ENCODE measurements around the gene ABCB8. TPM values are rescaled to one million over a fixed set of nuclear protein-coding genes. Genes with fewer than 3 reads are reported as not detected.
A peak's percentile ranks its signal among the peaks of the same experiment; 100 is the strongest.

The ABCB8 gene
- total and polyA plus RNA-seq, 9 of the 15 experiments (the other 6 are each of a cell fraction or from before 2014, with no cell fraction given), result 7.6 to 106 (median 36.3) TPM

DNA sequence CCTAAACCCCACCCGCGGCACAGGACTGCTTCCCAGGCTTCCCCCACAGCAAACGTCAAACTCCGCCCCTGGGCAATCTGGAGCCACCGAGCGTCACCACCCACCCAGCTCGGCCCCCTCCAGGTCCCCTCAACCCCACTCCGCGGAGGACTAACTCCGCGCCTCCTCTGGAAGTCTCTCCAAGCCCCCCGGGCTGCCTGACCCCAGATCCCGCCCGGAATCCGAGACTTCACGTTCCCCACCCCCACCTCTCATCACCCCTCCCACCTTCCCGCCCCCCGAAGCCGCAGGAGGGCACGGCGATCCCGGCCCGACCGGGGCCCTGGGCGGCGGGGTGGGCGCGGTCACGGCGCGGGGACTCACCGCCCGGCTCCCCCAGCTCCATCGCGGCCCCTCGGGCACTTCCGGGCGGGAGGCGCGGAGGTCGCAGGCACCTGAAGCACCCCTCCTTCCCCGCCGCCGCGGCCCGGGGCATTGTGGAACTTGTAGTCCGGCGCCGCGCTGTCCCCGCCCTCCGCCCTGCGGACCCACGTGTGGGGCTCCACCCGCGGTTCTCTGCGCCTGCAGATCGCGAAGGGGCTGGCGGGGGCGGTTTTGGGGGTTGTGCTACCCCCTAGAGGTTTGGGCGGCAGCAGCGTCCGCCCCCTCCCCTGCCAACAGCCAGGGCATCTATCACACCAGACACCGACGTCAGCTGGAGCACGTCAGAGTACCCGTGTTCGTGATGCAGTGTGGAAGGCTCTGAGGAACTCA is 55.0 kb downstream of the ABCB8 start, which contains the start of gene TMUB1 (continued):
- no peak for TF ChIP-seq CHD7 (IDR thresholded peaks at IDR 0.05; ENCODE audit: low read depth, low read length)
- no peak for TF ChIP-seq FOXK2 (conservative IDR thresholded peaks at IDR 0.05 in 1 of 2, IDR thresholded peaks at IDR 0.05 in 1 of 2; ENCODE audit: low read depth in 2 of 2)
- TF ChIP-seq TEAD2 (tag; IDR thresholded peaks at IDR 0.05), result no peak
- TF ChIP-seq HOXB6 (CRISPR knock-in tag; IDR thresholded peaks at IDR 0.05; ENCODE audit: borderline replicate concordance), result no peak
- TF ChIP-seq TAF9B (IDR thresholded peaks at IDR 0.05; ENCODE audit: partially characterized antibody), result no peak
- TF ChIP-seq DLX4 (CRISPR knock-in tag; IDR thresholded peaks at IDR 0.05), result no peak
- TF ChIP-seq RBM15 (IDR thresholded peaks at IDR 0.05; ENCODE audit: insufficient read depth, low read length), result no peak
- no peak for TF ChIP-seq NELFE (IDR thresholded peaks at IDR 0.05; ENCODE audit: insufficient read depth, insufficient read length)
- no peak for TF ChIP-seq HES1 (IDR thresholded peaks at IDR 0.05; ENCODE audit: low read depth)
- no peak for TF ChIP-seq SETDB1 (IDR thresholded peaks at IDR 0.05; ENCODE audit: low read length)
- TF ChIP-seq RFX1 (IDR thresholded peaks at IDR 0.05), result no peak
- peak; percentile 48 for TF ChIP-seq HNRNPK (IDR thresholded peaks at IDR 0.05; ENCODE audit: low read depth, low read length, poor library complexity, severe bottlenecking)
- TF ChIP-seq RBM14 (IDR thresholded peaks at IDR 0.05; ENCODE audit: borderline replicate concordance, insufficient read depth, low read depth, low read length), result no peak

All from K562 (cell line).